H9 (cell line): ENCODE measurements around the gene ADCY1. TPM values are rescaled to one million over a fixed set of nuclear protein-coding genes. Genes with fewer than 3 reads are reported as not detected.

Experiments
- DNase-seq: peaks from one replicate; pipeline ENCODE4 v3.0.0-alpha.2; 2017
- H2AFZ ChIP-seq: one replicate; pipeline ENCODE4 v1.6.1; 2013; ENCODE audit warnings: mild to moderate bottlenecking, low read length, control low read depth, moderate library complexity
- H2AK5ac ChIP-seq: 2 replicates; pipeline ENCODE4 v1.6.1; 2013; ENCODE audit warnings: low read length, control low read depth, mixed read lengths; ENCODE audit not compliant: insufficient read length
- H2BK120ac ChIP-seq: one replicate; pipeline ENCODE4 v1.6.1; 2013; ENCODE audit warnings: low read depth, mild to moderate bottlenecking, low read length, control low read depth, inconsistent platforms; ENCODE audit not compliant: poor library complexity, severe bottlenecking
- H2BK12ac ChIP-seq: 2 replicates; pipeline ENCODE4 v1.6.1; 2013; ENCODE audit warnings: low read length, control low read depth, mixed read lengths, low read depth; ENCODE audit not compliant: insufficient read length
- H2BK15ac ChIP-seq: 2 replicates; pipeline ENCODE4 v1.6.1; 2013; ENCODE audit warnings: low read depth, low read length, control low read depth
- H2BK20ac ChIP-seq: one replicate; pipeline ENCODE4 v1.6.1; 2013; ENCODE audit warnings: low read depth, mild to moderate bottlenecking, low read length, control low read depth, inconsistent platforms; ENCODE audit not compliant: poor library complexity, severe bottlenecking
- H2BK5ac ChIP-seq: 2 replicates; pipeline ENCODE4 v1.6.1; 2013; ENCODE audit warnings: low read length, control low read depth, mixed read lengths; ENCODE audit not compliant: insufficient read length
- H3K14ac ChIP-seq: 2 replicates; pipeline ENCODE4 v1.6.1; 2013; ENCODE audit warnings: low read length, control low read depth; ENCODE audit not compliant: insufficient read depth
- H3K18ac ChIP-seq: 2 replicates; pipeline ENCODE4 v1.6.1; 2013; ENCODE audit warnings: low read depth, mild to moderate bottlenecking, mixed read lengths, low read length, control low read depth; ENCODE audit not compliant: insufficient read length
- H3K23ac ChIP-seq: 2 replicates; pipeline ENCODE4 v1.6.1; 2013; ENCODE audit warnings: low read length, control low read depth, mixed read lengths, low read depth; ENCODE audit not compliant: insufficient read length
- H3K23me2 ChIP-seq: 2 replicates; pipeline ENCODE4 v1.6.1; 2013; ENCODE audit warnings: low read depth, mild to moderate bottlenecking, mixed read lengths, low read length, control low read depth; ENCODE audit not compliant: insufficient read length, poor library complexity, severe bottlenecking
- H3K27ac ChIP-seq: 2 replicates; pipeline ENCODE4 v1.5.1; 2013; ENCODE audit warnings: low read length, control low read depth, mixed read lengths, low read depth; ENCODE audit not compliant: insufficient read length
- H3K27me3 ChIP-seq: 2 replicates; pipeline ENCODE4 v1.6.1; 2013; ENCODE audit warnings: low read length, control low read depth, inconsistent platforms; ENCODE audit not compliant: insufficient read depth
- H3K4ac ChIP-seq: 2 replicates; pipeline ENCODE4 v1.6.1; 2013; ENCODE audit warnings: low read depth, mild to moderate bottlenecking, control low read depth, inconsistent platforms, low read length, moderate library complexity
- H3K4me1 ChIP-seq: 2 replicates; pipeline ENCODE4 v1.6.1; 2013; ENCODE audit warnings: low read length, control low read depth, inconsistent platforms; ENCODE audit not compliant: insufficient read depth
- H3K4me2 ChIP-seq: 2 replicates; pipeline ENCODE4 v1.6.1; 2013; ENCODE audit warnings: low read length, control low read depth, mixed read lengths; ENCODE audit not compliant: insufficient read length, insufficient read depth
- H3K56ac ChIP-seq: 2 replicates; pipeline ENCODE4 v1.6.1; 2013; ENCODE audit warnings: low read depth, mild to moderate bottlenecking, mixed read lengths, low read length, control low read depth; ENCODE audit not compliant: insufficient read length
- H3K79me1 ChIP-seq: 2 replicates; pipeline ENCODE4 v1.6.1; 2013; ENCODE audit warnings: low read depth, mild to moderate bottlenecking, moderate library complexity, low read length, control low read depth, inconsistent platforms; ENCODE audit not compliant: insufficient read depth, poor library complexity, severe bottlenecking
- H3K79me2 ChIP-seq: 2 replicates; pipeline ENCODE4 v1.6.1; 2013; ENCODE audit warnings: low read length, control low read depth, inconsistent platforms; ENCODE audit not compliant: insufficient read depth
- H3K9ac ChIP-seq: 2 replicates; pipeline ENCODE4 v1.6.1; 2013; ENCODE audit warnings: low read length, control low read depth, mixed read lengths; ENCODE audit not compliant: insufficient read length; ENCODE audit errors: extremely low read depth
- H3K9me3 ChIP-seq: one replicate; pipeline ENCODE4 v1.6.1; 2013; ENCODE audit warnings: low read depth, low read length, inconsistent platforms; ENCODE audit not compliant: control insufficient read depth
- H3T11ph ChIP-seq: one replicate; pipeline ENCODE4 v1.6.1; 2013; ENCODE audit warnings: mild to moderate bottlenecking, low read length, control low read depth, inconsistent platforms
- H4K20me1 ChIP-seq: one replicate; pipeline ENCODE4 v1.6.1; 2013; ENCODE audit not compliant: control insufficient read depth, insufficient read length, insufficient read depth
- H4K5ac ChIP-seq: 2 replicates; pipeline ENCODE4 v1.6.1; 2013; ENCODE audit warnings: low read depth, mild to moderate bottlenecking, mixed read lengths, low read length, control low read depth; ENCODE audit not compliant: insufficient read length
- H4K8ac ChIP-seq: replicated peaks from 2 replicates; pipeline ENCODE4 v1.6.1; 2013; ENCODE audit warnings: low read length, control low read depth, mixed read lengths, low read depth; ENCODE audit not compliant: insufficient read length
- H4K91ac ChIP-seq: 2 replicates; pipeline ENCODE4 v1.6.1; 2013; ENCODE audit warnings: low read depth, mild to moderate bottlenecking, moderate library complexity, mixed read lengths, low read length, control low read depth; ENCODE audit not compliant: insufficient read length
- H3K27ac Mint-ChIP-seq, 3 experiments: 2 replicates in 2 of 3; 3 replicates in 1 of 3; pipeline ENCODE4 v1.8.0; 2020 to 2021; ENCODE audit warnings: mixed read lengths in 3 of 3, mild to moderate bottlenecking in 1 of 3, moderate library complexity in 1 of 3
- H3K27me3 Mint-ChIP-seq: 2 replicates; pipeline ENCODE4 v1.8.0; 2021; ENCODE audit warnings: low read depth, mild to moderate bottlenecking, moderate library complexity, mixed read lengths
- H3K36me3 Mint-ChIP-seq, 3 experiments: 2 replicates in 2 of 3; 3 replicates in 1 of 3; pipeline ENCODE4 v1.8.0; 2020 to 2021; ENCODE audit warnings: low read depth in 3 of 3, mixed read lengths in 3 of 3; ENCODE audit not compliant: insufficient read depth in 1 of 3
- H3K4me1 Mint-ChIP-seq, 2 experiments: 2 replicates each; pipeline ENCODE4 v1.8.0; 2020; ENCODE audit warnings: mixed read lengths in 2 of 2
- H3K4me3 Mint-ChIP-seq, 2 experiments: 2 replicates in 1 of 2; 3 replicates in 1 of 2; pipeline ENCODE4 v1.8.0; 2020 to 2021; ENCODE audit warnings: mild to moderate bottlenecking in 2 of 2, mixed read lengths in 2 of 2, moderate library complexity in 1 of 2
- H3K9me3 Mint-ChIP-seq, 2 experiments: 2 replicates in 1 of 2; 3 replicates in 1 of 2; pipeline ENCODE4 v1.8.0; 2020; ENCODE audit warnings: mild to moderate bottlenecking in 2 of 2, mixed read lengths in 2 of 2, moderate library complexity in 1 of 2
- WGBS: extraction: QIAGEN DNeasy Blood & Tissue Kit; methylation state at CpG from one replicate; pipeline ENCODE4 v1.1.7; 2013; ENCODE audit warnings: missing lambda C conversion rate, low lambda C conversion rate, mixed read lengths; ENCODE audit not compliant: insufficient read length; ENCODE audit errors: extremely low coverage; 5-methylcytosine and 5-hydroxymethylcytosine counted together
- total RNA-seq: library from RNA; stranded (reverse); gene quantifications from 2 replicates; pipeline ENCODE4 v1.2.1, GENCODE V29; 2021
- TF ChIP-seq, protein P1 (sequence below): fragments of 200-600 bp; sonication (generic); conservative IDR thresholded peaks from 3 replicates; pipeline ENCODE4 v1.8.0; 2021; ENCODE audit warnings: antibody characterized with exemption, mild to moderate bottlenecking

ADCY1 gene
- total RNA-seq, 1 experiment from 2014 or later = 21.6 TPM

GRCh38 chr7:45610660-45611299, 36.6 kb downstream of the ADCY1 start:
- H3K18ac ChIP-seq = no peak overlapping the region
- no peak overlapping the region for H2BK15ac ChIP-seq
- DNase-seq = no peak
- no peak overlapping the region for H2BK120ac ChIP-seq
- H4K20me1 ChIP-seq = no peaks in the 10 kb centered on the region
- no peaks in the 10 kb centered on the region for H3K4me1 ChIP-seq
- no peak overlapping the region for H4K91ac ChIP-seq
- Mint-ChIP-seq H3K9me3 (peaks cover 11 to 23% of the 10 kb centered on the region in 2 experiments; a peak in 4 of 5 replicates), H3K36me3 (peaks cover 26 to 53% (median 31%) of the 10 kb centered on the region in 3 experiments), H3K4me3 (no peak overlapping the region), H3K4me1 (no peaks in the 10 kb centered on the region), H3K27ac (no peak overlapping the region), H3K27me3 (no peaks in the 10 kb centered on the region)
- no peak overlapping the region for H3K14ac ChIP-seq
- no peak overlapping the region for H4K8ac ChIP-seq
- no peaks in the 10 kb centered on the region for H3K27me3 ChIP-seq
- no peak overlapping the region for H2AK5ac ChIP-seq
- H3K23me2 ChIP-seq = no peaks in the 10 kb centered on the region
- no peak overlapping the region for H3K56ac ChIP-seq
- no peak overlapping the region for H2BK20ac ChIP-seq
- 100% methylated on average over 2 of the region's 3 CpGs for WGBS
- H3K27ac ChIP-seq = no peak overlapping the region
- H2BK5ac ChIP-seq = no peak overlapping the region
- no peak overlapping the region for H2BK12ac ChIP-seq
- TF ChIP-seq, protein P1, sequence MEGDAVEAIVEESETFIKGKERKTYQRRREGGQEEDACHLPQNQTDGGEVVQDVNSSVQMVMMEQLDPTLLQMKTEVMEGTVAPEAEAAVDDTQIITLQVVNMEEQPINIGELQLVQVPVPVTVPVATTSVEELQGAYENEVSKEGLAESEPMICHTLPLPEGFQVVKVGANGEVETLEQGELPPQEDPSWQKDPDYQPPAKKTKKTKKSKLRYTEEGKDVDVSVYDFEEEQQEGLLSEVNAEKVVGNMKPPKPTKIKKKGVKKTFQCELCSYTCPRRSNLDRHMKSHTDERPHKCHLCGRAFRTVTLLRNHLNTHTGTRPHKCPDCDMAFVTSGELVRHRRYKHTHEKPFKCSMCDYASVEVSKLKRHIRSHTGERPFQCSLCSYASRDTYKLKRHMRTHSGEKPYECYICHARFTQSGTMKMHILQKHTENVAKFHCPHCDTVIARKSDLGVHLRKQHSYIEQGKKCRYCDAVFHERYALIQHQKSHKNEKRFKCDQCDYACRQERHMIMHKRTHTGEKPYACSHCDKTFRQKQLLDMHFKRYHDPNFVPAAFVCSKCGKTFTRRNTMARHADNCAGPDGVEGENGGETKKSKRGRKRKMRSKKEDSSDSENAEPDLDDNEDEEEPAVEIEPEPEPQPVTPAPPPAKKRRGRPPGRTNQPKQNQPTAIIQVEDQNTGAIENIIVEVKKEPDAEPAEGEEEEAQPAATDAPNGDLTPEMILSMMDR = no peak
- no peaks in the 10 kb centered on the region for H3K9me3 ChIP-seq
- H3K23ac ChIP-seq = no peak overlapping the region
- H3K4me2 ChIP-seq = no peak overlapping the region
- H3K79me2 ChIP-seq = no peaks in the 10 kb centered on the region
- no peak overlapping the region for H3K9ac ChIP-seq
- no peak overlapping the region for H2AFZ ChIP-seq
- H4K5ac ChIP-seq = no peak overlapping the region
- H3K79me1 ChIP-seq = no peaks in the 10 kb centered on the region
- no peak overlapping the region for H3T11ph ChIP-seq
- H3K4ac ChIP-seq = no peak overlapping the region
